ENCODE data around the gene SPEN. TPM values are rescaled to one million over a fixed set of nuclear protein-coding genes. Genes with fewer than 3 reads are reported as not detected.
"Not testable (repeated sequence)": the region's sequence is repeated elsewhere in the genome, so short reads cannot be mapped to it uniquely, and the experiment has no call there.

The SPEN gene
- total RNA-seq, 2 donors from 2014 or later, result 46.7 to 47.6 TPM

DNA sequence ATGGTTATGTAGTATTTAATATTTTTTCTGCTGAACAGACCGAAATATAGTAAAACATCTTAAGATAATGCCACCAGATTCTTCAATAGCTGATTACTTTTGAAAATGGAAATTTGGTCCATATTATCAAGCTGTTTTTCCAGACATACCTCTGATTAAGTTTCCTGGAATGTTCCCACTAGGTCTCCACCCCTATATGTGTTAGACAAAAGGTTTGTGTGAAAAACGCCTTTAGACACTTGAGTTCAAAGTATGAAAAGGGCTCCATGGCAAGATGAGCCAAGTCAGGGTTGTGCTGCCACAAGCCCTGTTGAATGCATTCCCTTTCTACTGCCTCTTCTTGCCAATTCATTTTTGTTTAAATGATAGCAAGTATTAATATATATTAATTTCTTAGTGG, 75.7 kb downstream of the SPEN start:
- intact Hi-C loops (cut with DNase I, micrococcal nuclease), result no loop called here
- no peak for DNase-seq
- ATAC-seq, result no peak

DNA sequence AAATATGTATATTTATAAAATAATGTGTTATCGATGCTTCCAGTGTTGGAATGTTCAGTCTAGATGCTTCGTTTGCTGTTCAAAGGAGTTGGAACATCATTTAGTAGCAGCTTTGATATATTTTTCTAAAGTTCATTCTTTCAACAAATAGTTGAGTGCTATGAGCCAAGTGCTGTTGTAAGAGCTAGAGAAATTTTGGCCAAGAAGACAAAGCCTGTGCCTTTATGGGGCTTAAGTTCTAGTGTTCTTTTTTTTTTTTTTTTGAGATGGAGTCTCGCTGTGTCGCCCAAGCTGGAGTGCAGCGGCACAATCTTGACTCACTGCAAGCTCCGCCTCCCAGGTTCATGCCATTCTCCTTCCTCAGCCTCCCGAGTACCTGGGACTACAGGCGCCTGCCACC, 78.9 kb downstream of the SPEN start:
- ATAC-seq; intact Hi-C loops (cut with DNase I, micrococcal nuclease); DNase-seq: not testable (repeated sequence)

DNA sequence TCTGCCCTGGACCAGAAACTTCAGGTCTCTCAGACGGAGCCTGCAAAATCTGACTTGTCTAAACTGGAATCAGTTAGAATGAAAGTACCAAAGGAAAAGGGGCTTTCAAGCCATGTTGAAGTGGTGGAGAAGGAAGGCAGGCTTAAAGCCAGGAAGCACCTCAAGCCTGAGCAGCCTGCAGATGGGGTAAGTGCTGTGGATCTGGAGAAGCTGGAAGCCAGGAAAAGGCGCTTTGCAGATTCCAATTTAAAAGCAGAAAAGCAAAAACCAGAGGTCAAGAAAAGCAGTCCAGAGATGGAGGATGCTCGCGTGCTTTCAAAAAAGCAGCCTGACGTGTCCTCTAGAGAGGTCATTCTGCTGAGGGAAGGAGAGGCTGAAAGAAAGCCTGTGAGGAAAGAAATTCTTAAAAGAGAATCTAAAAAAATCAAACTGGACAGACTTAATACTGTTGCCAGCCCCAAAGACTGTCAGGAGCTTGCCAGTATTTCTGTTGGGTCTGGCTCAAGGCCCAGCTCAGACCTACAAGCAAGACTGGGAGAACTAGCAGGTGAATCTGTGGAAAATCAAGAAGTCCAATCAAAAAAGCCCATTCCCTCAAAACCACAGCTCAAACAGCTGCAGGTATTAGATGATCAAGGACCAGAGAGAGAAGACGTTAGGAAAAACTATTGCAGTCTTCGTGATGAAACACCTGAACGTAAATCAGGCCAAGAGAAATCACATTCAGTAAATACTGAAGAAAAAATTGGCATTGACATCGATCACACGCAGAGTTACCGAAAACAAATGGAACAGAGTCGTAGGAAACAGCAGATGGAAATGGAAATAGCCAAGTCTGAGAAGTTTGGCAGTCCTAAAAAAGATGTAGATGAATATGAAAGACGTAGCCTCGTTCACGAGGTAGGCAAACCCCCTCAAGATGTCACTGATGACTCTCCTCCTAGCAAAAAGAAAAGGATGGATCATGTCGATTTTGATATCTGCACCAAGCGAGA, 81.8 kb downstream of the SPEN start:
- intact Hi-C loops (cut with DNase I, micrococcal nuclease), result no loop called here
- no peak for DNase-seq
- no peak for ATAC-seq

DNA sequence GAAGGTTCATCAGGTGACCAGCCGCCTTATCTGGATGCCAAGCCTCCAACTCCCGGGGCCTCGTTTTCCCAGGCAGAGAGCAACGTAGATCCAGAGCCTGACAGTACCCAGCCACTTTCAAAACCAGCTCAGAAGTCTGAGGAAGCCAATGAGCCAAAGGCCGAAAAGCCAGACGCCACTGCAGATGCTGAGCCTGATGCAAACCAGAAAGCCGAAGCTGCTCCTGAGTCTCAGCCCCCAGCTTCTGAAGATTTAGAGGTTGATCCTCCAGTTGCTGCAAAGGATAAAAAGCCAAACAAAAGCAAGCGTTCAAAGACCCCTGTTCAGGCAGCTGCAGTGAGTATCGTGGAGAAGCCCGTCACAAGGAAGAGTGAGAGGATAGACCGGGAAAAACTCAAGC, 83.9 kb downstream of the SPEN start:
- no peak for DNase-seq
- intact Hi-C loops (cut with DNase I, micrococcal nuclease), result no loop called here
- no peak for ATAC-seq

DNA sequence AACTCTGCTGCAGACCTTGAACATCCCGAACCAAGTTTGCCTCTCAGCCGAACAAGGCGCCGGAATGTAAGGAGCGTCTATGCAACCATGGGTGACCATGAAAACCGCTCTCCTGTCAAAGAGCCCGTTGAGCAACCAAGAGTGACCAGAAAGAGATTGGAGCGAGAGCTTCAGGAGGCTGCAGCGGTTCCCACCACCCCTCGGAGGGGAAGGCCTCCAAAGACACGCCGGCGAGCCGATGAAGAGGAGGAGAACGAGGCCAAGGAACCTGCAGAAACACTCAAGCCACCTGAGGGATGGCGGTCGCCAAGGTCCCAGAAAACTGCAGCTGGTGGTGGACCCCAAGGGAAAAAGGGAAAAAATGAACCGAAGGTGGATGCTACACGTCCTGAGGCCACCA, 84.4 kb downstream of the SPEN start:
- DNase-seq (no peak), ATAC-seq (no peak)
- intact Hi-C loops (cut with DNase I, micrococcal nuclease), result no loop called here

DNA sequence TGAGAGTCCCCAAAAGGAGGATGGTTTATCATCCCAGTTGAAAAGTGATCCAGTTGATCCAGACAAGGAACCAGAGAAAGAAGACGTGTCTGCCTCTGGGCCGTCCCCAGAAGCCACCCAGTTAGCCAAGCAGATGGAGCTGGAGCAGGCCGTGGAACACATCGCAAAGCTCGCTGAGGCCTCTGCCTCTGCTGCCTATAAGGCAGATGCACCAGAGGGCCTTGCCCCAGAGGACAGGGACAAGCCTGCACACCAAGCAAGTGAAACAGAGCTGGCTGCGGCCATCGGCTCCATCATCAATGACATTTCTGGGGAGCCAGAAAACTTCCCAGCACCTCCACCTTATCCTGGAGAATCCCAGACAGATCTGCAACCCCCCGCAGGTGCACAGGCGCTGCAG, 85.1 kb downstream of the SPEN start:
- intact Hi-C loops (cut with DNase I, micrococcal nuclease), result no loop called here

DNA sequence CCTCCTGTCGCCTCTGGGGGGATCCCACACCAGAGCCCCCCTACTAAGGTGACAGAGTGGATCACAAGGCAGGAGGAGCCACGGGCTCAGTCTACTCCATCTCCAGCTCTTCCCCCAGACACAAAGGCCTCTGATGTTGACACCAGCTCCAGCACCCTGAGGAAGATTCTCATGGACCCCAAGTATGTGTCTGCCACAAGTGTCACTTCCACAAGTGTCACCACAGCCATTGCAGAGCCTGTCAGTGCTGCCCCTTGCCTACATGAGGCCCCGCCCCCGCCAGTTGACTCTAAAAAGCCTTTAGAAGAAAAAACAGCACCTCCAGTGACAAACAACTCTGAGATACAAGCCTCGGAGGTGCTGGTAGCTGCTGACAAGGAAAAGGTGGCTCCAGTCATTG, 86.2 kb downstream of the SPEN start:
- no peak for ATAC-seq
- no peak for DNase-seq
- intact Hi-C loops (cut with DNase I, micrococcal nuclease), result no loop called here

More for the DNA sequence above, 85.1 kb downstream of the SPEN start:
- ATAC-seq, result no peak
- no peak for DNase-seq

DNA sequence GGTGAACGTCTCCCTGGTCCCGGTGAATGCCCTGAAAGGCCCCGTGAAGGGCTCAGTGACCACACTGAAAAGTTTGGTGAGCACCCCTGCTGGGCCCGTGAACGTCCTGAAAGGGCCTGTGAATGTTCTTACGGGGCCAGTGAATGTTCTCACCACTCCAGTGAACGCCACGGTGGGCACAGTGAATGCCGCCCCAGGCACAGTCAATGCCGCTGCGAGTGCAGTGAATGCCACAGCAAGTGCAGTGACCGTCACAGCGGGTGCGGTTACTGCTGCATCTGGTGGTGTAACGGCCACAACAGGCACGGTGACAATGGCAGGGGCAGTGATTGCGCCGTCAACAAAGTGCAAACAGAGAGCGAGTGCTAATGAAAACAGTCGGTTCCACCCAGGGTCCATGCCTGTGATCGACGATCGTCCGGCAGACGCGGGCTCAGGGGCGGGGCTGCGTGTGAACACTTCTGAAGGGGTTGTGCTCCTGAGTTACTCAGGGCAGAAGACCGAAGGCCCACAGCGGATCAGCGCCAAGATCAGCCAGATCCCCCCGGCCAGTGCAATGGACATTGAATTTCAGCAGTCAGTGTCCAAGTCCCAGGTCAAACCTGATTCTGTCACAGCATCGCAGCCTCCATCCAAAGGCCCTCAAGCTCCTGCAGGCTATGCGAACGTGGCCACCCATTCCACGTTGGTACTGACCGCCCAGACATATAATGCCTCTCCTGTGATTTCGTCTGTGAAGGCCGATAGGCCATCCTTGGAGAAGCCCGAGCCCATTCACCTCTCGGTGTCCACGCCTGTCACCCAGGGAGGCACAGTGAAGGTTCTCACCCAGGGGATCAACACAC, 86.9 kb downstream of the SPEN start:
- no peak for ATAC-seq
- DNase-seq, result no peak
- intact Hi-C loops (cut with DNase I, micrococcal nuclease), result no loop called here

DNA sequence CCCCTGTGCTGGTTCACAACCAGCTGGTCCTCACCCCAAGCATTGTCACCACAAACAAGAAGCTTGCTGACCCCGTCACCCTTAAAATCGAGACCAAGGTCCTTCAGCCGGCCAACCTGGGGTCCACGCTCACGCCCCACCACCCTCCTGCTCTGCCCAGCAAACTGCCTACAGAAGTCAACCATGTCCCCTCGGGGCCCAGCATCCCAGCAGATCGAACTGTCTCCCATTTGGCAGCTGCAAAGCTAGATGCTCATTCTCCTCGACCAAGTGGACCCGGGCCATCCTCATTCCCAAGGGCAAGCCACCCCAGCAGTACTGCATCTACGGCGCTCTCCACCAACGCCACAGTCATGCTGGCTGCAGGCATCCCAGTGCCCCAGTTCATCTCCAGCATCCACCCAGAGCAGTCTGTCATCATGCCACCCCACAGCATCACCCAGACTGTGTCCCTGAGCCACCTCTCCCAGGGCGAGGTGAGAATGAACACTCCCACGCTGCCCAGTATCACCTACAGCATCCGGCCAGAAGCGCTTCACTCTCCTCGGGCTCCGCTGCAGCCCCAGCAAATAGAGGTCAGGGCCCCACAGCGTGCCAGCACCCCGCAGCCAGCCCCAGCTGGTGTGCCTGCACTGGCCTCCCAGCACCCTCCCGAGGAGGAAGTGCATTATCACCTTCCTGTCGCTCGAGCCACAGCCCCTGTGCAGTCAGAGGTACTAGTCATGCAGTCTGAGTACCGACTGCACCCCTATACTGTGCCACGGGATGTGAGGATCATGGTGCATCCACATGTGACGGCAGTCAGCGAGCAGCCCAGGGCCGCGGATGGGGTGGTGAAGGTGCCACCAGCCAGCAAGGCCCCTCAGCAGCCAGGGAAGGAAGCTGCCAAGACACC, 87.8 kb downstream of the SPEN start:
- ATAC-seq (no peak), DNase-seq (no peak)
- intact Hi-C loops (cut with DNase I, micrococcal nuclease), result no loop called here

DNA sequence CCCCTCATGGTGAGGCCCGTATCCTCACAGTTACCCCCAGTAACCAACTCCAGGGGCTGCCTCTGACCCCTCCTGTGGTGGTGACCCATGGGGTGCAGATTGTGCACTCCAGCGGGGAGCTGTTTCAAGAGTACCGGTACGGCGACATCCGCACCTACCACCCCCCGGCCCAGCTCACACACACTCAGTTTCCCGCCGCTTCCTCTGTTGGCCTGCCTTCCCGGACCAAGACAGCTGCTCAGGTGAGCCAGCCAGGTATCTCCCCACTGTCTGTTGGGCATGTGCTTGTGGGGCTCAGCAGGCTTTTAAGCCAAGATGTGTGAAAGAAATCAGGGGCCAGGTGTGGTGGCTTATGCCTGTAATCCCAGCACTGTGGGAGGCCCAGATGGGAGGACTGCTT, 88.5 kb downstream of the SPEN start:
- ATAC-seq (no peak), DNase-seq (no peak)
- intact Hi-C loops (cut with DNase I, micrococcal nuclease), result no loop called here

DNA sequence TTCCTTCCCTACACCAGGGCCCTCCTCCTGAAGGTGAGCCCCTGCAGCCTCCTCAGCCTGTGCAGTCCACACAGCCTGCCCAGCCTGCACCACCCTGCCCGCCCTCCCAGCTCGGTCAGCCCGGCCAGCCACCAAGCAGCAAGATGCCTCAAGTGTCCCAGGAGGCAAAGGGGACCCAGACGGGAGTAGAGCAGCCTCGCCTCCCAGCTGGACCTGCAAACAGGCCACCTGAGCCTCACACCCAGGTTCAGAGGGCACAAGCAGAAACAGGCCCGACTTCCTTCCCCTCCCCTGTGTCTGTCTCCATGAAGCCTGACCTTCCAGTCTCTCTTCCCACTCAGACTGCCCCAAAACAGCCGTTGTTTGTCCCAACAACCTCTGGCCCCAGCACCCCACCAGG, 89.6 kb downstream of the SPEN start:
- peak; percentile 47 for ATAC-seq
- intact Hi-C loops (cut with DNase I, micrococcal nuclease), result no loop called here
- DNase-seq, result no peak

DNA sequence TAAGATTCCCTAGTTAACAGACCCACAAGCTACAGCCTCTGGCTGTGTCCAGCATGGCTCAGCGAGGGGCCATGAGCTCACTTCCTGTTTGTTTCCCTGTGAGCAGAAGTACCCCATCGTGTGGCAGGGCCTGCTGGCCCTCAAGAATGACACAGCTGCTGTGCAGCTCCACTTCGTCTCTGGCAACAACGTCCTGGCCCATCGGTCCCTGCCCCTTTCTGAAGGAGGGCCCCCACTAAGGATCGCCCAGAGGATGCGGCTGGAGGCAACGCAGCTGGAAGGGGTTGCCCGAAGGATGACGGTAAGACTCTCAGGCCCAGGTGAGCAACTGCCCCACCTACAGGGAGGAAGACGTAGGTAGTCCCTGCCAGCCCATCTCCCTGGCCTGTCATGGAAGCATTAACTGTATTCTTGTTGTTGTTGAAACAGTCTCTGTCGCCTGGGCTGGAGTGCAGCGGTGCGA, 90.2 kb downstream of the SPEN start:
- intact Hi-C loops (cut with DNase I, micrococcal nuclease), result no loop called here
- no peak for ATAC-seq
- DNase-seq, result no peak

DNA sequence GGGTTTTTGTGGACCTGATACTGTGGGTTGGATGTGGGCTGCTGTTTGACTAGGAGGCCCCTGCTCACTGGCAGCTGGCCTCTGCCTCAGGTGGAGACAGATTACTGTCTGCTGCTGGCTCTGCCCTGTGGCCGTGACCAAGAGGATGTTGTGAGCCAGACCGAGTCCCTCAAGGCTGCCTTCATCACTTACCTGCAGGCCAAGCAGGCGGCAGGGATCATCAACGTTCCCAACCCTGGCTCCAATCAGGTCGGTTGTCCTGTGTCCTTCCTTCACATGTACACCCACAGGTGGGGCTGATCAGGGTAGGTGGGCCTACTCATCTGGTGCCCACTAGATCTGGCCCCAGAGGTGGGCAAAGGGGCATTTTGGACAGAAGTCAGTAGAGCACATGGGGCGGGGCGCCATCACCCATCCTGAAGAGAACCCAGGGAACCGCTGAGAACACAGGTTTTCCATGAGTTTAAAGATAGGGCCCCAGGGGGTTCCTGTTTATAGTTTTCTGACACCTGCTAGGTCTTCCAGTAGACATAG, 91.2 kb downstream of the SPEN start:
- no peak for DNase-seq
- no peak for ATAC-seq

DNA sequence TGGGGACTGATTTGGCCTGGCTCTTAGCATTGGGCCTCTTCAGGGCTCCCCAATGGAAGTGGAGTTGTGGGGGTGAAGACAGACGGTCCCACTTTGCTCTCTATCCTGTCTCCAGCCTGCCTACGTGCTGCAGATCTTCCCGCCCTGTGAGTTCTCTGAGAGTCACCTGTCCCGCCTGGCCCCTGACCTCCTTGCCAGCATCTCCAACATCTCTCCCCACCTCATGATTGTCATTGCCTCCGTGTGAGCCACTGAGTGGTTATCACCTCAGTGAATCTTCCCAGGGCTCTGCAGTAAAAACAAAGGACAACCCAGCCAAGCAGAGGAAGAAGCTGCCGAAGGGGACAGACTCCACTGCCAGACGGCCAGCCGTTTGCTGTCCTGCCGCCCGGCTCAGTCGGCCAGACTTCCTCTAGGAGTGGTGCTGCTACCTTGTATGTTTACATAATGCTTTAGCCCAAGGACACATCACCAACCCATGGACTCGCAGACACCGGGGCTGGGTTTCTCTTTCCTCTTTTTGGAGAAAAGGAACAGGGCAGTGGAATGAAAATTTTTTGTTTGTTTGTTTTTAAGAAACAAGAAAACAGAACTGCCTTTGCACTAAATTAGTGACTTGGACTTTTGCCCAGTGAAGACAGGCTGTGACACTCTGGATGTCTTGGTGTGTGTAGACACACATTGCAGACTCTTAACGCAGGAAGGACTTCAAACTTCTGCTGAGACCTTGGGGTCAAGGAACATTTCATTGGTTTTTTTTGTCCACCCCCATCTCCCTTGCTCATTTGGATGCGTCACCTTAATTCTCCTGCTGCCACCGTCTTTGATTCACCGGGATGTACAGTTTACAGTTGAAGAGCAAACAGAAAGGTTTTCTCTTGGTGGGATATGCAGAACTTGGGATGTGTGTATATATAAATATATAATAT, 91.9 kb downstream of the SPEN start:
- intact Hi-C loops (cut with DNase I, micrococcal nuclease), result no loop called here
- peak in 1 of 2 donors; percentile 49 for DNase-seq
- peak; percentile 81 for ATAC-seq

More for the DNA sequence above, 91.2 kb downstream of the SPEN start:
- intact Hi-C loops (cut with DNase I, micrococcal nuclease), result no loop called here

DNA sequence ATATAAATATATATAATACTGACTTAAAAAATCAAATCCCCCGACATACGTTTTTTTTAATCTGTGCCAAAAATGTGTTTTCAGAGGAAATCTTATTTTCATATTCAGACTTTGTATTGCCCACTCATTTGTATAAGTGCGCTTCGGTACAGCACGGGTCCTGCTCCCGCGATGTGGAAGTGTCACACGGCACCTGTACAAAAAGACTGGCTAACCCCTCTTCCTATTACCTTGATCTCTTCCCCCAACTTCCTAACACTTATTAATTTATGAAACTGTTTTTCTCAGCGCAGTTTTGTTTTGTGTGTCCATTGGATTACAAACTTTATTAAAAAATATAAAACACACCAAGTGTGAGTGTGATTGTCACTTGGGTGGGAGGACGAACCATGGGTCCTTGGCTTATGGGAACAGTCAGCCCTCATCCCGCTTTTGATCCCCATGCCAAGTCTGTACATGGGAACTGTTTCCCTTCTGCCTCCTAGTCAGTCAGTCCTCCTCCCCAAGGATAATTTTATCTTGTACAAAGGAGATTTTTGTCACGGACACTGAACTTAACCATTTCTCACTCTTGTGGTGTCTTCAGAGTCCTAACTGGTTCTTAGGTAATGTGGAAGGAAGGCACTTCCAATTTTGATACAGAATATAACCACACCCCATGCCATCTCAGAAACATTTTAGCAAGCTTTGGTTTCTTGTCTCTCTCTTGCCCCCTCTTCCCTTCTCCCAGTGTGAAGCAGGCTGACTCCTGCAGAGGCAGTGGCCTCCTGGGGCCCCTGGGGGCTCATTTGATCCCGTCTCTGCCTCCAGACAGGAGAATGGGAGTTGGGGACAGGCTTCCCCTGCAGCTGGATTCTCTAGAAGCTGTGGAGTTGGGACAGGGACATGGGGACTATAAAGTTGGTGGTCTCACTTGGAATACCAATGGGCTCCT, 92.9 kb downstream of the SPEN start:
- ATAC-seq (no peak), DNase-seq (no peak)
- intact Hi-C loops (cut with DNase I, micrococcal nuclease), result no loop called here

DNA sequence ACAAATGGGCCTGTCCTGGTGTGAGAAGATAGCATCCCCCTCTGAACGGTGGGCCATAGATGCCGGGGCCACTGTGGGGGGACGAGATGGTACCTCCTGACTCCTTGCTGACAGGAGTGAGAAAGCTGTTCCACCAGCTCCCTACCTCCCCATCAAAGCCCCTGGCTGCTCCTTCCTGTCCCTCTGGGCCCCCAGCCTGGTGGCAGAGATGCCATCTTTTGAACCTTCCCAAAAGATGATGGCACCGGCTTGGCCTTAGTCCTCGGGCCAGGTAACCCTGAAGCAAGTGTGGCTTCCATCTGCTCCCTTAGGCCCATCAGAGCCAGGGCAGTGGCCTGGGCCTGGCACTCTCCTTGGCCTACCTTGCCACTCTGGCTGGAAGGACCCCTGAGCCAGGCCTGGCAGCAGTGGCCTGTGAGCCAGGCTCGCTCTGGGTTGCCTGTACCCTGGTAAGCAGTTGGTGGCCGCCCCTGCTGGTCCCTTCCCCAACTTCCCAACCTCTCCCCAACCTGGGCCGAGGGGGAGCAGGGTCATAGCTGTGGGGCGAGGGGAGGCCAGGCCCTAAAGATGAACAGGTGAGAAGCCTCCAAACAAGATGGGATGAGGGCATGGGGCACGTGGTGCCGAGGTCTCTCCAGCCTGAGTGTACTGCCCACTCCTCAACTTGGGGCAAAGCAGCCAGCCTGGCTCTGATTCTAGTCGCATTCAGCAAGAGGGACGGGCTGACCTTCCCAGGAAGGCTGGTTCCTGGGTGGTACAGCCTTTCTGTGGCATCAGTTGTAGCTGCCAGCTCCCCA, 93.7 kb downstream of the SPEN start:
- no peak for DNase-seq
- no peak for ATAC-seq

More for the DNA sequence above, 93.7 kb downstream of the SPEN start:
- intact Hi-C loops (cut with DNase I, micrococcal nuclease), result no loop called here
